Activated T-cell treated with anti-CD3 and anti-CD28 coated beads, Interleukin-2, amount 50 U/mL, for 24 hours (primary cell): Measurements from ENCODE around the gene WRAP73.

ENCODE experiments used
- DNase-seq: peaks from one replicate; pipeline ENCODE4 v3.0.0-alpha.2; 2020
- H3K27ac Mint-ChIP-seq: 2 replicates; pipeline ENCODE4 v1.8.0; 2020; ENCODE audit warnings: mild to moderate bottlenecking, mixed read lengths
- H3K27me3 Mint-ChIP-seq: 2 replicates; pipeline ENCODE4 v1.8.0; 2020; ENCODE audit warnings: mixed read lengths
- H3K36me3 Mint-ChIP-seq: 2 replicates; pipeline ENCODE4 v1.8.0; 2020; ENCODE audit warnings: low read depth, mixed read lengths
- H3K4me1 Mint-ChIP-seq: 2 replicates; pipeline ENCODE4 v1.8.0; 2020; ENCODE audit warnings: low read depth, mixed read lengths
- H3K4me3 Mint-ChIP-seq: 2 replicates; pipeline ENCODE4 v1.8.0; 2020; ENCODE audit warnings: mild to moderate bottlenecking, moderate library complexity, mixed read lengths
- H3K9me3 Mint-ChIP-seq: 2 replicates; pipeline ENCODE4 v1.8.0; 2020; ENCODE audit warnings: mixed read lengths

The WRAP73 gene

GRCh38 chr1:3638676-3639075 is 11.2 kb downstream of the WRAP73 start:
- Mint-ChIP-seq H3K27me3 (no peaks in the 10 kb centered on the region), H3K4me3 (no peak overlapping the region), H3K27ac (no peak overlapping the region), H3K9me3 (no peaks in the 10 kb centered on the region), H3K36me3 (peaks cover 82% of the 10 kb centered on the region), H3K4me1 (peaks cover 1% of the 10 kb centered on the region)
- no peak for DNase-seq

- Mint-ChIP-seq H3K9me3 (no peaks in the 10 kb centered on the region), H3K27ac (no peak overlapping the region), H3K4me3 (no peak overlapping the region), H3K36me3 (peaks cover 88% of the 10 kb centered on the region), H3K4me1 (peaks cover 1% of the 10 kb centered on the region), H3K27me3 (no peaks in the 10 kb centered on the region)
- DNase-seq, result no peak
Measured at GRCh38 chr1:3638027-3638426, 11.9 kb downstream of the WRAP73 start.

- no peak overlapping the region for H3K27ac Mint-ChIP-seq
- DNase-seq, result no peak
- no peak overlapping the region for H3K4me3 Mint-ChIP-seq
- no peaks in the 10 kb centered on the region for H3K27me3 Mint-ChIP-seq
- H3K9me3 Mint-ChIP-seq, result no peaks in the 10 kb centered on the region
- H3K4me1 Mint-ChIP-seq, result no peaks in the 10 kb centered on the region
- H3K36me3 Mint-ChIP-seq, result peaks cover 85% of the 10 kb centered on the region
Measured at GRCh38 chr1:3636531-3636930, 13.4 kb downstream of the WRAP73 start.

DNA sequence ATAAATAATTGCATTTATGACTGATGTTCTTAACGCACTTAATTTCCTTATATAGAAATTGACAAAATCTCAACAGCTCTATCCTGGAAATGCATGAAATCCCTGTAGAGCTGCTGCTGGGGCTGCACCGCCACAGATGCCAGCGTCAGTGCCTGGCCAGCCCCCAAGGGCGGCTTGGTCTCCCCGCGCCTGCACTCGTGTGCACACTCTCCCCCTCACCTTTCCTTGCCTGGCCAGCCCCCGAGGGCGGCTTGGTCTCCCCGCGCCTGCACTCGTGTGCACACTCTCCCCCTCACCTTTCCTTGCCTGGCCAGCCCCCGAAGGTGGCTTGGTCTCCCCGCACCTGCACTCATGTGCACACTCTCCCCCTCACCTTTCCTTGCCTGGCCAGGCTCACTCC is 13.8 kb downstream of the WRAP73 start:
- Mint-ChIP-seq H3K27ac (no peak overlapping the region), H3K9me3 (no peaks in the 10 kb centered on the region), H3K27me3 (no peaks in the 10 kb centered on the region), H3K36me3 (peaks cover 82% of the 10 kb centered on the region), H3K4me1 (no peaks in the 10 kb centered on the region), H3K4me3 (no peak overlapping the region)
- DNase-seq, result no peak

DNA sequence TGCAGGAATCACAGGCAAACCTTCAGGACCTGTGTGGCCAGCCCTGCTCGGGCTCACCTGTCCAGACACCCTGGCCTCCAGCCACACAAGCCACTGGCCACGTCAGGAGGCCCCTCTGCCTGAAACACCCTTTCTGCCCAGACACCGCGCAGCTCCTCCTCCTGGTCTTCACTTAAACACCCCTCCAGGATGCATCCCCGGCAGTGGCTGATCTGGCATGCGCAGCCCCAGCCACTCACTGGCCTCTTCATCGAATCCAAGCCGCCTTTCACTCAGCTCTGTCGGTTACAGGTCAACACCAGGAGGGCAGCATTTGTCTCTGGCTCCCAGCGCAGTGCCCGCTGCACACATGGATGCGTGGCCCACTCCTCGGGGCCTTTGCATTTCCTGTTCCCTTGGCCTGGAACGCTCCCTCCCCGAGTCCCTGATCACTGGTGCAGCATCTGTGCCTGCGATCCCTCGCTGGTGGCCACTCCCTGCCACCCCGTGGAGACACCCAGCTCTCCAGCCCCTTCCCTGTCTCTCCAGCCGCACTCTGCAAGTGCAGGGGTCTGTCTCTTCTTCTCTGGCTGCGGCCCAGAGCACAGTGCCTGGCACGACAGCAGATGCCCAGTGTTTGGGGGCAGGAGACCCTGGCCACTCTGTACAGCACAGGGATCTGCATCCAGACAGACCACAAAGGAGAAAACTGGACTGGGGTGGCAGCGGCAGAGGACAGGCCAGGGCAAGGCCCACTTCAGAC is 15.7 kb downstream of the WRAP73 start:
- Mint-ChIP-seq H3K4me1 (no peaks in the 10 kb centered on the region), H3K4me3 (no peak overlapping the region), H3K27me3 (no peaks in the 10 kb centered on the region), H3K9me3 (no peaks in the 10 kb centered on the region), H3K36me3 (peaks cover 91% of the 10 kb centered on the region), H3K27ac (no peak overlapping the region)
- DNase-seq, result no peak

DNA sequence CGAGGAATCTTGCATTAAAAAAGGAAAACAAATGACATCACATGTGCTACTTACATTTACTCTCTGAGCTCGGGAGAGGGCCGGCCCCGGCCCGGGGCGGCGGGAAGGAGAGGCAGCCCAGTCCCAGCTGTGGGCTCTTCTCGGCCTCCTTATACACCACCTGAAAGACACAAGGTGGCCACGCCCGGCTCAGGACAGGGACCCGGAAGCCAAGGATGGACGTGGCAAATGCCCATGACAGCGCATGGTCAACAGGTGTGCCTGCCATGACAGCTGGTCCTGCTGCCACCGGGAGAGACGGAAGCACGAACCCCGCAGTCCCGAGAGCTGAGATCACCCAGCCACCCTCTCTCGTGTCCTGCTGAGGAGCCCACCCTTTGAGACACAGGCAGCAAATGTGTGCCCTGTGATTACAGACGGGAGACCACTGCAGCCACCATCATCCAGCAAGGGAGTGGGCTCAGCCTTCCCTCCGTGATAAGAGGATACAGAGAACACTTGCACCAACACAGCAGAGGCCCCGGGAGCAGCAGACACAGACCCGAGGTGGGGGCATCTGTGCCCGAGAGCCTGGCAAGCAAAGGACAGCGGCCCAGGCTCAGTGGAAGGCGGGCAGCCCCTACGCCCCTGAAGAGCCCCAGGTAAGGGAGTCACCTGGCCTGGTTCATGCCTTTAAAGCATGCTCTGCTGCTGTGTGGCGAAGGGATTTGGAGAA is 16.4 kb downstream of the WRAP73 start:
- no peaks in the 10 kb centered on the region for H3K4me1 Mint-ChIP-seq
- no peak for DNase-seq
- H3K9me3 Mint-ChIP-seq, result no peaks in the 10 kb centered on the region
- H3K27me3 Mint-ChIP-seq, result no peaks in the 10 kb centered on the region
- H3K36me3 Mint-ChIP-seq, result peaks cover 91% of the 10 kb centered on the region
- H3K4me3 Mint-ChIP-seq, result no peak overlapping the region
- no peak overlapping the region for H3K27ac Mint-ChIP-seq

DNA sequence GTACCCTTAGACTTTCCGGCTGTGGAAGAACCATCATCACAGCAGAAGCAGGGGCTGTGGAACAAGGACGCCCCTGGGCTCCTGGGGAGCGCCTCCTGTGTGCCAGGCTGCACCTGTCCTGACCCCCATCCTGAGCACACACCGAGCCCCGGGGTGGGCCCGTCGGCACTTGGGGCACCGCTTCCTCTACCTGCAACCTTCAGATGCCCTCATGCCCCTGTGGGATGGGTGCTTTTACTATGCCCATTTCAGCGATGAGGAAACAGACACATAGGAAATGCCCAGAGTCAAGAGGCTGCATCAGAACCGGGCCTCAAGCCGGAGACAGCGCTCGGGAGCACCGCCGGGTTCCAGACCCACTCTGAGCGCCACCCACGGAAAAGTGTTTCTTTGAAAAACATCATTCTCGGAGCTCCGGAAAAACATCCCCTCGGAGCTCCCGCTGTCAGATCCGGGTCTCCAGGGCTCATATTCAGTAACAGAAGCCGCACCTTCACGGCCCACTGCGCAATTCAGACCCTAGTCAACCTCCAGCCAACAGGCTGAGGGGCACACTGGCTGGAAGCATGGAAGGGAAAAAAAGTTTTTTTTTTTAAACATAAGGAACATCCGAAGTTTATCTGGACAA is 17.1 kb downstream of the WRAP73 start:
- Mint-ChIP-seq H3K36me3 (peaks cover 90% of the 10 kb centered on the region), H3K27me3 (no peaks in the 10 kb centered on the region), H3K4me1 (no peaks in the 10 kb centered on the region), H3K4me3 (no peak overlapping the region), H3K27ac (no peak overlapping the region), H3K9me3 (no peaks in the 10 kb centered on the region)
- DNase-seq, result no peak

GRCh38 chr1:3632298-3632697 is 17.6 kb downstream of the WRAP73 start:
- Mint-ChIP-seq H3K27ac (no peak overlapping the region), H3K36me3 (peaks cover 90% of the 10 kb centered on the region), H3K4me3 (no peak overlapping the region), H3K4me1 (no peaks in the 10 kb centered on the region), H3K27me3 (no peaks in the 10 kb centered on the region), H3K9me3 (no peaks in the 10 kb centered on the region)
- DNase-seq, result no peak

DNA sequence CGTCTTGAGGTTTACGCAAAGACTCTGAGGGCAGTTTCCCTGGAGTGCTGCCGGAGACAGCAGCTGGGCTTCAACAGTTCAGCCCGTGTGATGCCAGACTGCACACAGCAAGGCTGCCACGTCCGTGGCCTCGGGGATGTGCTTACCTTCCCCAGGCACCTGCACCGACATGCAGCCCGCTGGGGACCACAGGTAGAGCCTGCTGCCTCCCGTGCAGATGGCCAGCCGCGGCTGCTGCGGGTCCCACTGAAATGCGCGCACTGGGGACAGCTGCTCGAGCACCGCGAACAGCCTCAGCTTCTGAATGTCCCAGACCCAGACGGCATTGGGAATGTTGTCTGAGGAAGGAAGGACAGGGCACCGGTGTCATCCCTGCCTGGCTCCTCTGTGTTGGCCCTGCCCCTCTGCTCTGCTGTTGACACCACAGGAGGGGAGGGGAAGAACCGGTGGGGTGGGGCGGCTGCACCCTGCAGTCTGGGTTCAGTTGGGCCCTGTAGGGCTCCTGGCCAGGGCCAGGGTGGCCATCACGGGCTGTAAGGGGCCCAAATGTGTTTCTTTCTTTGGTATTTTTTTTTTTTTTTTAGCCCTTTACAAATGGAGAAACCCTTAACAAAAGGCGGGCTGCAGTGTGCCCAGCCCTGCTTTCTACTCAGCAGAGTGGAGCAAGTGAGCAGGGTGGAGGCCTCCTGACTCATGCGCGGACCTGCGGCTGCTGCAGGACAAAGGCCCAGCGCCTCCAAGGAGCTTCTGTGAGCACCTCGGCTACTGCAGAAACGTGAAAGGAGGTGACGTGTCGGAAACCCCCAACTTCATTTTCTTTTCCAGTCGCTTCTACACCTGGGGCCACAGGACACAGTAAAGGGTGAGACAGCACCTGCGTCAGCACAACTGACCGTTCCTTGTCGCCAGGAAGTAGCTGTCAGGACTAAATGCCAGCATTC is 18.3 kb downstream of the WRAP73 start:
- no peak overlapping the region for H3K4me3 Mint-ChIP-seq
- DNase-seq, result no peak
- no peaks in the 10 kb centered on the region for H3K27me3 Mint-ChIP-seq
- H3K36me3 Mint-ChIP-seq, result peaks cover 84% of the 10 kb centered on the region
- H3K4me1 Mint-ChIP-seq, result no peaks in the 10 kb centered on the region
- no peak overlapping the region for H3K27ac Mint-ChIP-seq
- no peaks in the 10 kb centered on the region for H3K9me3 Mint-ChIP-seq

GRCh38 chr1:3630914-3631313 is 19.0 kb downstream of the WRAP73 start:
- Mint-ChIP-seq H3K9me3 (no peaks in the 10 kb centered on the region), H3K27me3 (no peaks in the 10 kb centered on the region), H3K4me3 (no peak overlapping the region), H3K36me3 (peaks cover 81% of the 10 kb centered on the region), H3K27ac (no peak overlapping the region), H3K4me1 (peaks cover 4% of the 10 kb centered on the region)
- DNase-seq, result no peak

- Mint-ChIP-seq H3K4me3 (no peak overlapping the region), H3K27ac (peak overlapping the region; percentile 50), H3K36me3 (peaks cover 74% of the 10 kb centered on the region)
Measured at GRCh38 chr1:3630161-3630611, 19.7 kb downstream of the WRAP73 start.

DNA sequence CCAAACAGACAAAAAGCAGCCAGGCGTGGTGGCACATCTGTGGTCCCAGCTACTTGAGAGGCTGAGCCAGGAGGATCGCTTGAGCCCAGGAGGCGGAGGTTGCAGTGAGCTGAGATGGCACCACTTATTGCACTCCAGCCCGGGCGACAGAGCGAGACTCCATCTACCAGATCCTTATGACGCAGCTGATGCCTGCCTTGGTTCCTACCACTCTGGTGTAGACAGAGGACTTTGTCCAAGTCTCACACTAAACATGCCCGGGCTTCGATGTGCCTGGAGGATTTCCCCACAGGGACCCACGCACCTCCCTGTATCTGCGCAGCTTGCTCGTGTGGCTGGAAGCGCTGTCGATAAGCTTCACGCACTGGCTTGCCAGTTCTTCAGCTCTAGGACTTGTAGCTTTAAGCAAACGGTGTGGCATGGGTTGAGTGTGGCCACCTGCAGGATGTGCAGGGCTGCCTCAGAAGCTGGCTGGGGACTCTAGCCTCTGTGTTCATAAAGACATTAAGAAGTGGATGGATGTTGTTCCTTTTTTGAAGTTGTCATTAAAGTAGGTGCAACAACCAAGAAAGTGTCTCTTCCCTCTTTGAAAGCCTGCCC is 20.2 kb downstream of the WRAP73 start:
- no peaks in the 10 kb centered on the region for H3K9me3 Mint-ChIP-seq
- no peak for DNase-seq
- H3K4me3 Mint-ChIP-seq, result no peak overlapping the region
- H3K27ac Mint-ChIP-seq, result peak overlapping the region; percentile 47
- peaks cover 69% of the 10 kb centered on the region for H3K36me3 Mint-ChIP-seq
- no peaks in the 10 kb centered on the region for H3K27me3 Mint-ChIP-seq
- peaks cover 8% of the 10 kb centered on the region for H3K4me1 Mint-ChIP-seq

More at GRCh38 chr1:3630161-3630611, 19.7 kb downstream of the WRAP73 start:
- peaks cover 8% of the 10 kb centered on the region for H3K4me1 Mint-ChIP-seq
- DNase-seq, result no peak
- H3K27me3 Mint-ChIP-seq, result no peaks in the 10 kb centered on the region
- no peaks in the 10 kb centered on the region for H3K9me3 Mint-ChIP-seq

- peaks cover 61% of the 10 kb centered on the region for H3K36me3 Mint-ChIP-seq
- H3K27ac Mint-ChIP-seq, result no peak overlapping the region
- no peaks in the 10 kb centered on the region for H3K9me3 Mint-ChIP-seq
- H3K4me3 Mint-ChIP-seq, result no peak overlapping the region
- H3K27me3 Mint-ChIP-seq, result no peaks in the 10 kb centered on the region
- DNase-seq, result no peak
- H3K4me1 Mint-ChIP-seq, result peaks cover 19% of the 10 kb centered on the region
Measured at GRCh38 chr1:3628445-3628844, 21.5 kb downstream of the WRAP73 start.
